ENCODE measurements around the gene SH3GLB2.

GRCh38 chr9:129036241-129036922 is 8.3 kb upstream of the SH3GLB2 start, which contains the start of gene MIGA2:
- 0 out of 2 replicates have a peak, but pooled peaks have one; percentile 35 for TF ChIP-seq TAF1 (IDR thresholded peaks at IDR 0.05; ENCODE audit: borderline replicate concordance, insufficient read depth, low read length)
- TF ChIP-seq REST (IDR thresholded peaks at IDR 0.05; ENCODE audit: insufficient read depth in 1 of 2, low read depth in 2 of 2, low read length in 2 of 2) = no peak
- 0 out of 2 replicates have a peak, but pooled peaks have one; percentile 40 for TF ChIP-seq SIN3A (IDR thresholded peaks at IDR 0.05; ENCODE audit: borderline replicate concordance, insufficient read depth, low read length)
- peak; percentile 72 for TF ChIP-seq POLR2AphosphoS5 (IDR thresholded peaks at IDR 0.05; ENCODE audit: low read depth, low read length)

All from PFSK-1 (cell line).